Erythroblast (primary cell): ENCODE data around the gene ACADS.

Experiments
- GATA1 ChIP-seq: IDR thresholded peaks from 2 replicates; pipeline ENCODE4 v1.6.1; 2011; ENCODE audit warnings: low read depth, mild to moderate bottlenecking, control low read depth, low read length, moderate library complexity
- POLR2A ChIP-seq: IDR thresholded peaks from 2 replicates; pipeline ENCODE4 v1.6.1; 2011; ENCODE audit warnings: mild to moderate bottlenecking, low read length

DNA sequence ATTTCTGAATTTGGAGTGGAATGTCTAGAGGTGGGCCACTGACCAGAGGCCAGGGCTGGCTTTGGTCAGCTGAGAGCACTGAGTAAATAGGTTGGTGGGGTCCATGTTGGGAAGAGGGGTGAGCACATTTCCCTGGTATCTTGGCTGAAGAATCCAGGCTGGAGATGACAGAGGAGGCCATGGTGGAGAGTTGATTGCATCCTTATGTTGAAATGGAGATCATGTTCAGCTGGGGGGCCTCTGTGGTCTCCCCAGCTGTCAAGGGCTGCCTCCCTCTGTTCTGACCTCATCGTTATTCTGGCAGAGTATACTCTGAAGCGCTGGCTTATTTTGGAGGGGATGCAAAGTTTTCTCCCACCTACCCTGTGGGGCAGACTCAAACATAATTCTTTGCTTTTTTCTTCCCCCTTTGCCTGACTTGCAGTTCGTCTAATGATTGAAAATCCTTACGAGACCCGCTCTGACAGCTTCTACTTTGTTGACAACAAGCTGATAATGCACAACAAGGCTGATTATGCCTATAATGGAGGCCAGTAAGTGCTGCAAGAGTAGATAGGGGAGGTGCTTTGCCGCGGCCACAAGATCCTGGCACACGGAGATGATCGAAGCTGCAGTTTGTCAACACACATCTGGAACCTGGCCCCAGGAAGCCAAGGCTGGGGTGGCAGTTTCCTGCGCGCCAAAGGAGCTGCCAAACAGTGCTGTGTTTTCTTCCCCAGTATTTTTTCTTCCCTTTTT is 6.0 kb upstream of the ACADS start:
- TF ChIP-seq GATA1 (no peak), POLR2A (no peak)
